T47D (cell line): Measurements from ENCODE around the gene FITM1.

ENCODE experiments used
- DNase-seq, 2 experiments: peaks; one replicate each; pipeline versions ENCODE4 v3.0.0 to v3.0.0-alpha.2; 2011 to 2012; ENCODE audit warnings: low read depth in 1 of 2, low spot score in 1 of 2
- JUND ChIP-seq: IDR thresholded peaks from 2 replicates; pipeline ENCODE4 v1.6.1; 2012; ENCODE audit warnings: low read depth
- in situ Hi-C: cut with HindIII; loops from 2 replicates; pipeline ENCODE4 v1.10.0; 2016; ENCODE audit warnings: low sequenced_read_pairs, low pct_unique_long_range_greater_than_20kb

Gene FITM1

GRCh38 chr14:24092505-24093206, 37.8 kb upstream of the FITM1 start:
- in situ Hi-C loops = no loop called here
- no peak for DNase-seq
- no peak for TF ChIP-seq JUND

DNA sequence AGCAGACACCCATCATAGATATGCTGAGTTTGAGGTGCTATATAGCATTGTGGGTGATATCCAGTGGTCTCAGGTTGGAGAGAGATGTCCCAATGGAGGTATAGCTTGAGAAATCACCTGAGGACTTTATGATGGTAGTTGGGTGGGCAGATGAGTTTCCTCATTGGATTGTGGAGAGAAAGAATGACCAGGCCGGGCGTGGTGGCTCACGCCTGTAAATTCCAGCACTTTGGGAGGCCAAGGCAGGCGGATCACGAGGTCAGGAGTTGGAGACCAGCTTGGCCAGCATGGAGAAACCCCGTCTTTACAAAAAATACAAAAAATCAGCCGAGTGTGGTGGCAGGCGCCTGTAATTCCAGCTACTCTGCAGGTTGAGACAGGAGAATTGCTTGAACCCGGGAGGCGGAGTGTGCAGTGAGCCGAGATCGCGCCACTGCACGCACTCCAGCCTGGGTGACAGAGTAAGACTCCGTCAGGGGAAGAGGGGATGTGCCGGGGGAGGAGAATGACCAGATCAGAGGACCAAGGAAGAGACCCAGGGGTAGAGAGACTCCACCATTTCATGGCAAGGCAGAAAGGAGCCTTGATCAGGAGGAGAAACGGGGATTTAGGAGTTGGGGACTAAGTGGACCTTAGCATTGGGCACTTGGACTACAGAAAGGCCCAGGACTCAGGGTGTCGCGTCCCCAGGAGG, 37.1 kb upstream of the FITM1 start:
- in situ Hi-C loops = no loop called here
- DNase-seq = no peak
- no peak for TF ChIP-seq JUND

DNA sequence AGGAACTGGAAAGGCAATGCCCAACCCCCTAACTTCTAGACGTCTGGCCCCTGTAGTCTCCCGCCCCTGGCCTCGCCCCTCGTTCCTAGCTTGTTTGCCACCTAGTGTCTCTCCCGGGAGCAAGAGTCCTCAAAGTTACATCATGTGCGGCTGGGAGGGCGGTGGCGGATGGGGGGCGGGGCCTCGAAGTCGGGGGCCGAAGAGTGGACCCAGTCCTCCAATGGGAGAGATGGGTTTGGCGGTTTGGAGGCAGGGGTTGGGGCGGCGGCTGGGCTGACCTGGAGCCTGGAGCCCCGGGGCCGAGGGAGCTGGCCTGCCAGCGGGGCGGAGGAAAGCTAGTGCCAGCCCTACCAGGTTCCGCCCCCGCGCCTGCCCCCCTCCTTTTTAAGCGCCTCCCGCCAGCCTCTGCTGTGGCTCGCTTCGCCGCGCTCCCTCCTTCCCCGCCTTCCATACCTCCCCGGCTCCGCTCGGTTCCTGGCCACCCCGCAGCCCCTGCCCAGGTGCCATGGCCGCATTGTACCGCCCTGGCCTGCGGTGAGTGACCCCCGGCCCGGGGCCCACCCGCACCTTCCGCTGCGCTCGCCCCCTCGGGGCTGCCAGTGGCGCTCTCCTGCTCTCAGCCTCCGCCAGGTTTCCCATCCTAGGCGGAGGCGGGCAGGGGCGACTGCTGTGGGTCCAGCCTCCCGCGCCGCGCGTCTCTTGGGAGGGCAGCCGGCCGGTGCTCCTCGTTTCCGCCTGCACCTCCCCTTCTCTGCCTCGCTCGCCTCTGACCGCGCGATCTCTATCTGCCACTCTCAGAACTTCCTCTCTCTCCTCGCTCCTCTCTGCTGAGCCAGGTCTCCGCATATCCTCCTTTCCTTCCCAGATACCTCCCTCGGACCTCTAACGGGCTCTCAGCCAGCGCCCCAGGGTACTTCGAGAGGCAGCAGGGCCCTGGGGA, 36.3 kb upstream of the FITM1 start, which contains the start of gene PCK2:
Gene PCK2, plus strand, starts transcription at position 411 of the 940 bp plus-strand sequence. Its CDS starts 95 bp downstream, at position 506.
- no peak for TF ChIP-seq JUND
- DNase-seq = peak; percentile 87 to 94
- in situ Hi-C loops = no loop called here

GRCh38 chr14:24094841-24095270, 35.6 kb upstream of the FITM1 start:
- in situ Hi-C loops = no loop called here
- DNase-seq = no peak
- TF ChIP-seq JUND = no peak

DNA sequence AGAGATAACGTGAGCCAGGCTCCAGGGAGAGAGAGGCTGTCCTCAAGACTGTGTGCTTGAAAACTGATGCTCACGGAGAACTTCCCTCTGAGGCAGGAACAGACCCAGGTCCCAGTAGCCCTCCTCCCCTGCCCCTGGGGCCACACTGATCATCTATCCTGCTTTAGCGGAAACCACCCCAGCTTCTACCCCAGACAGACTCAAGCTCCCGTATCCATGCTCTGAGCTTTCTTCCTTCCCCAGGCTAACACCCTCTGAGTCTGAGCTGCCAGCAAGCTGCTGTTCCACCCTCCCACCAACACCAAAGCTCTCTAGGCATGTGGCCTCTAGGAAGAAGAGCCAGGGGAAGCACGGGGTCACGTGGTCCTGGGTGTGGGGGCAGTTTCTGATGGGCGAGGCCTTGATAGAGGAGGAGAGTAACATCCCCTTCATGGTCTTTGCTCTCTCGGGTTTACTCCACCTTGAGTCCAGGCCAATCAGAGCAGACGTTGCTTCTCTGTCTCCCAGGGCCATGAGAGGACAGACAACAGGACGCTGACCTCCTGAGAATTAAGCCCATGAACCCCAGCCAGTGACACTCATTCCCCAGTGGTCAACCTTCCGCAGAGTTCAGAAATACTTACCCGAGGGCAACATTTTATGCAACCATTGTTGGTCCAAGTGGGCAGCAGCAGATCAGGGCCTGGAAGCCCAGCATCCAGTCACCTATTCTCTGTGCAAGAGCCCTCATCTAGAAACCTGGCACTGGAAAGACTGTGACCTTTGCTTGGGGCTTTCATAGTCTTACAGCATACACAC, 35.0 kb upstream of the FITM1 start:
- no peak for TF ChIP-seq JUND
- DNase-seq = peak in 1 of 2 experiments; percentile 26
- in situ Hi-C loops = no loop called here

- no peak for DNase-seq
- no peak for TF ChIP-seq JUND
- in situ Hi-C loops = no loop called here
Measured at GRCh38 chr14:24096545-24097181, 33.8 kb upstream of the FITM1 start.

GRCh38 chr14:24098229-24098926, 32.1 kb upstream of the FITM1 start:
- in situ Hi-C loops = no loop called here
- TF ChIP-seq JUND = no peak

DNA sequence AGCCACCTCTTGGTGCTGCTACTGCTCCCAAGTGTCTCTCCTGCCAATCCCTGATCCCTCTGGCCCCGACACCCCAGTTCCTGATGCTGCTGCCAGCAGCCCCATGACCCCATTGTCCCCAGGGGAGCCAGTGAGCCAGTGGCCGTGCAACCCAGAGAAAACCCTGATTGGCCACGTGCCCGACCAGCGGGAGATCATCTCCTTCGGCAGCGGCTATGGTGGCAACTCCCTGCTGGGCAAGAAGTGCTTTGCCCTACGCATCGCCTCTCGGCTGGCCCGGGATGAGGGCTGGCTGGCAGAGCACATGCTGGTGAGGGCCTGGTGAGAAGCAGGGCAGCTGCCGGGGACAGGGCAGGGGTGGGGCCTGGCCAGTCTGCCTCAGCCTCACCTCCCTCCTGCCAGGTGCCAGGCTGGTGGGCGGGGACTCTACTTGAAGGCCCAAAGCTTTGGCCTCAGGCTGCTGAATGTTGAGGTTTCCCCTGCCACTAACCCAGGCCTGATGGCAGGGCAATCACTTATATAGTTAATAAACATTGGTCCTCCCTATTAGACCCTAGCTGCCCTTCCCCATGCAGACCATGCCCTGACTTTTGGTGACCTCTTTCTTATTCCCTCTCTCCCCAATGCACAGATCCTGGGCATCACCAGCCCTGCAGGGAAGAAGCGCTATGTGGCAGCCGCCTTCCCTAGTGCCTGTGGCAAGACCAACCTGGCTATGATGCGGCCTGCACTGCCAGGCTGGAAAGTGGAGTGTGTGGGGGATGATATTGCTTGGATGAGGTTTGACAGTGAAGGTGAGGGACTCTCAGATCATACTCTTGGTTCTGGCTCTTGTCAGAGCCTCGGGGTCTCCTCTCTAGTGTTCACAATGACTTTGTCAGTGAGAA, 31.3 kb upstream of the FITM1 start:
- in situ Hi-C loops = no loop called here
- no peak for DNase-seq
- no peak for TF ChIP-seq JUND

More at GRCh38 chr14:24098229-24098926, 32.1 kb upstream of the FITM1 start:
- DNase-seq = no peak

- in situ Hi-C loops = no loop called here
- DNase-seq = no peak
- no peak for TF ChIP-seq JUND
Measured at GRCh38 chr14:24100197-24100981, 30.1 kb upstream of the FITM1 start.
